Activated T-helper 1 cell treated with anti-CD3 and anti-CD28 coated beads, Interleukin-2, amount 50 U/mL, for 16 hours (primary cell): ENCODE measurements around the gene FAM174B.
"Not testable (repeated sequence)": the region's sequence is repeated elsewhere in the genome, so short reads cannot be mapped to it uniquely, and the experiment has no call there.

ENCODE experiments used
- DNase-seq, 2 donors: peaks; one replicate each; pipeline ENCODE4 v3.0.0-alpha.2; 2020; ENCODE audit warnings: low read depth in 1 of 2, low spot score in 1 of 2

The FAM174B gene

GRCh38 chr15:92619145-92620101 is 36.2 kb downstream of the FAM174B start:
- no peak for DNase-seq

GRCh38 chr15:92617549-92618520 is 37.7 kb downstream of the FAM174B start:
- DNase-seq = no peak

GRCh38 chr15:92616621-92617548 is 38.7 kb downstream of the FAM174B start:
- DNase-seq = no peak

- no peak for DNase-seq
These were observed 40.5 kb downstream of the FAM174B start for GRCh38 chr15:92614791-92615785.

GRCh38 chr15:92614301-92614700 is 41.3 kb downstream of the FAM174B start:
- no peak for DNase-seq

GRCh38 chr15:92613841-92614240 is 41.7 kb downstream of the FAM174B start:
- no peak for DNase-seq

GRCh38 chr15:92612891-92613290 is 42.7 kb downstream of the FAM174B start:
- DNase-seq = no peak

- no peak for DNase-seq
These were observed 43.4 kb downstream of the FAM174B start for GRCh38 chr15:92611995-92612745.

GRCh38 chr15:92611150-92611549 is 44.4 kb downstream of the FAM174B start:
- no peak for DNase-seq

- DNase-seq = no peak
These were observed 45.5 kb downstream of the FAM174B start for GRCh38 chr15:92610101-92610520.

GRCh38 chr15:92608866-92609700 is 46.5 kb downstream of the FAM174B start:
- no peak for DNase-seq

- not testable (repeated sequence) for DNase-seq
These were observed 48.8 kb downstream of the FAM174B start for GRCh38 chr15:92606836-92607150.

GRCh38 chr15:92606126-92606835 is 49.3 kb downstream of the FAM174B start:
- no peak for DNase-seq

- no peak for DNase-seq
These were observed 50.2 kb downstream of the FAM174B start for GRCh38 chr15:92605225-92605944.

- DNase-seq = no peak
These were observed 51.7 kb downstream of the FAM174B start for GRCh38 chr15:92603743-92604470.

GRCh38 chr15:92603278-92603677 is 52.3 kb downstream of the FAM174B start:
- DNase-seq = no peak
